IPS DF 4.7 (cell line): ENCODE results near the gene LRCH1.

Experiments used
- DNase-seq: peaks from one replicate; pipeline ENCODE4 v3.0.0-alpha.2; 2013; ENCODE audit warnings: low spot score; ENCODE audit errors: extremely low read depth

The LRCH1 gene

GRCh38 chr13:46562152-46562551, 9.2 kb downstream of the LRCH1 start:
- no peak for DNase-seq

GRCh38 chr13:46562581-46562980, 9.6 kb downstream of the LRCH1 start:
- no peak for DNase-seq

GRCh38 chr13:46565808-46566750, 13.1 kb downstream of the LRCH1 start:
- no peak for DNase-seq

GRCh38 chr13:46567671-46568070, 14.7 kb downstream of the LRCH1 start:
- DNase-seq = no peak

- no peak for DNase-seq
Measured at GRCh38 chr13:46569456-46569855, 16.5 kb downstream of the LRCH1 start.

- DNase-seq = no peak
Measured at GRCh38 chr13:46570273-46570672, 17.3 kb downstream of the LRCH1 start.

GRCh38 chr13:46571189-46571908, 18.4 kb downstream of the LRCH1 start:
- no peak for DNase-seq

- no peak for DNase-seq
Measured at GRCh38 chr13:46571909-46572595, 19.1 kb downstream of the LRCH1 start.

- no peak for DNase-seq
Measured at GRCh38 chr13:46572752-46573431, 19.9 kb downstream of the LRCH1 start.

GRCh38 chr13:46575301-46575771, 22.4 kb downstream of the LRCH1 start:
- DNase-seq = no peak

GRCh38 chr13:46575818-46576221, 22.9 kb downstream of the LRCH1 start:
- no peak for DNase-seq

GRCh38 chr13:46576762-46577161, 23.8 kb downstream of the LRCH1 start:
- no peak for DNase-seq

GRCh38 chr13:46577696-46578589, 25.0 kb downstream of the LRCH1 start:
- no peak for DNase-seq

- DNase-seq = no peak
Measured at GRCh38 chr13:46578590-46578975, 25.6 kb downstream of the LRCH1 start.

GRCh38 chr13:46580362-46580839, 27.4 kb downstream of the LRCH1 start:
- DNase-seq = no peak

- DNase-seq = no peak
Measured at GRCh38 chr13:46582190-46582589, 29.2 kb downstream of the LRCH1 start.

- DNase-seq = no peak
Measured at GRCh38 chr13:46586751-46587514, 34.0 kb downstream of the LRCH1 start.

GRCh38 chr13:46587807-46588418, 34.9 kb downstream of the LRCH1 start:
- DNase-seq = no peak

GRCh38 chr13:46592385-46592784, 39.4 kb downstream of the LRCH1 start:
- DNase-seq = no peak
